Measurements from ENCODE around the gene NFIC.

NFIC gene

GRCh38 chr19:3510727-3511126 is 144.3 kb downstream of the NFIC start:
- DNase-seq = no peak
- in situ Hi-C loops (cut with MboI; ENCODE audit: low pct_unique_long_range_greater_than_20kb, low sequenced_read_pairs) = no loop called here

- in situ Hi-C loops (cut with MboI; ENCODE audit: low pct_unique_long_range_greater_than_20kb, low sequenced_read_pairs) = no loop called here
Measured at GRCh38 chr19:3511506-3512251, 145.3 kb downstream of the NFIC start.

GRCh38 chr19:3512562-3513228 is 146.3 kb downstream of the NFIC start:
- DNase-seq = no peak
- in situ Hi-C loops (cut with MboI; ENCODE audit: low pct_unique_long_range_greater_than_20kb, low sequenced_read_pairs) = no loop called here

More at GRCh38 chr19:3511506-3512251, 145.3 kb downstream of the NFIC start:
- DNase-seq = no peak

GRCh38 chr19:3513229-3514140 is 147.1 kb downstream of the NFIC start:
- no peak for DNase-seq
- in situ Hi-C loops (cut with MboI; ENCODE audit: low pct_unique_long_range_greater_than_20kb, low sequenced_read_pairs) = no loop called here

- DNase-seq = no peak
- in situ Hi-C loops (cut with MboI; ENCODE audit: low pct_unique_long_range_greater_than_20kb, low sequenced_read_pairs) = no loop called here
Measured at GRCh38 chr19:3514930-3515329, 148.5 kb downstream of the NFIC start.

- no peak for DNase-seq
- in situ Hi-C loops (cut with MboI; ENCODE audit: low pct_unique_long_range_greater_than_20kb, low sequenced_read_pairs) = no loop called here
Measured at GRCh38 chr19:3515891-3516422, 149.6 kb downstream of the NFIC start.

- no peak for DNase-seq
- in situ Hi-C loops (cut with MboI; ENCODE audit: low pct_unique_long_range_greater_than_20kb, low sequenced_read_pairs) = no loop called here
Measured at GRCh38 chr19:3516675-3517207, 150.4 kb downstream of the NFIC start.

GRCh38 chr19:3517638-3518037 is 151.3 kb downstream of the NFIC start:
- no peak for DNase-seq
- in situ Hi-C loops (cut with MboI; ENCODE audit: low pct_unique_long_range_greater_than_20kb, low sequenced_read_pairs) = no loop called here

- DNase-seq = no peak
- in situ Hi-C loops (cut with MboI; ENCODE audit: low pct_unique_long_range_greater_than_20kb, low sequenced_read_pairs) = no loop called here
Measured at GRCh38 chr19:3518255-3518654, 151.9 kb downstream of the NFIC start.

GRCh38 chr19:3518659-3519058 is 152.3 kb downstream of the NFIC start:
- DNase-seq = no peak
- in situ Hi-C loops (cut with MboI; ENCODE audit: low pct_unique_long_range_greater_than_20kb, low sequenced_read_pairs) = no loop called here

Data from KBM-7 (cell line).